CD4-positive, alpha-beta T cell treated with Interleukin-17A for 4 hours (primary cell): ENCODE measurements around the gene SERPINA12.

Experiments used
- DNase-seq: peaks from one replicate; pipeline ENCODE4 v3.0.0-alpha.2; 2020; ENCODE audit warnings: mixed read lengths

The SERPINA12 gene

DNA sequence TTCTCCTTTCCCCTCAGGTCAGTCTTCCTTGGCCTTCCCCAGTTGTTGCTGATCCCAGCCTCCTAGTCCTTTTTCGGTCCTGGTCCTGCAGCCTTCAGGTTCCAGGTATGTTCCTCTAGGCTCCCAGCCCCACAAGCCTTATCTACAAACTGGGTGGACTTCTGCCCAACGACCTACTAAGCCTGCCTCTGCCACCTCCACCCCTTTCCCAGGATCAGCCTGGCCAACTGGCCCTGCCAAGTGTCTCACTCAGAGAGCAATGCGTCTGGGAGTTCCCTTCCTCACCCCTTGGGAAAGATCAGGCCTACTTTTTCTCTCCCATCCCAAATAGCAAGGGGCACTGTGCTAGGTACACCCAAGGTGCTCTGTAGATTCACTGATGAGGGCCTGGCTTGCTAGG lies at the start of gene SERPINA12:
TSS of gene SERPINA12 (minus strand) at position 114 of the 400 bp plus-strand sequence. CDS start 11,072 bp downstream, outside the sequence.
- no peak for DNase-seq

DNA sequence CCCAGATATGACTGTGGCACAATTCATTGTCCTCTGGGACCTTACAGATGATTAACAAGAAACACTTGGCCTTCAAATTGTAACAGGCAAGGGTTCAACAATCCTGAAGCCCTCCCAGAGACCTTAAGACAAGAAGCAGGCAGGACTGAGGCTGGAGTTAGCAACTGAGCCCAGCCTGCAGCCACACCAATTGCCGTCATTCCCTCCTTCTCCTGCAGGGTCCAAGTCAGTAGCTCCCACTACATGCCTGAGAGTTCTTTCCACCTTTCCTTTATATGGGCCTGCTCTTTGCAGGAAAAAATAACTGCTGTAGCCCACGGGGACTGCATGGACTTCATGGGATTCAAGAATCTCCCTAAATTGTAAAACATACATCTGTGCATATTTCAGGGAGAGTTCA lies 49.6 kb upstream of the SERPINA12 start:
- DNase-seq = no peak

- no peak for DNase-seq
Measured at GRCh38 chr14:94557327-94557726, 48.1 kb upstream of the SERPINA12 start.

DNA sequence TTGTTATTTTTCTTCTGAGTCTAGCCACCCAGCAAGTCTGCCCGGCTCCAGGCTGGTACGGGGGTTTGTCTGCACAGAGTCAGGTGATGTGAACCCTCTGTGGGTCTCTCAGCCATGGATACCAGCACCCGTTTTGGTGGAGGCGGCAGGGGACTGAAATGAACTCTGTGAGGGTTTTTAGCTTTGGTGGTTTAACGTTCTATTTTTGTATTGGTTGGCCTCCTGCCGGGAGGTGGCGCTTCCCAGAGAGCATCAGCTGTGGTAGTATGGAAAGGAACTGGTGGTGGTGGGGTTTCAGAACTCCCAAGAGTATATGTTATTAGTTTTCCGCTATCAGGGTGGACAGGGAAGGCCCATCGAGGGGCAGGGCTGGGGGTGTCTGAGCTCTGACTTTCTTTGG lies 46.7 kb upstream of the SERPINA12 start:
- DNase-seq = no peak

- no peak for DNase-seq
Measured at GRCh38 chr14:94550041-94550440, 40.8 kb upstream of the SERPINA12 start.

- DNase-seq = peak; percentile 46
Measured at GRCh38 chr14:94548999-94549985, 40.0 kb upstream of the SERPINA12 start.

- DNase-seq = no peak
Measured at GRCh38 chr14:94548131-94548998, 39.1 kb upstream of the SERPINA12 start.

DNA sequence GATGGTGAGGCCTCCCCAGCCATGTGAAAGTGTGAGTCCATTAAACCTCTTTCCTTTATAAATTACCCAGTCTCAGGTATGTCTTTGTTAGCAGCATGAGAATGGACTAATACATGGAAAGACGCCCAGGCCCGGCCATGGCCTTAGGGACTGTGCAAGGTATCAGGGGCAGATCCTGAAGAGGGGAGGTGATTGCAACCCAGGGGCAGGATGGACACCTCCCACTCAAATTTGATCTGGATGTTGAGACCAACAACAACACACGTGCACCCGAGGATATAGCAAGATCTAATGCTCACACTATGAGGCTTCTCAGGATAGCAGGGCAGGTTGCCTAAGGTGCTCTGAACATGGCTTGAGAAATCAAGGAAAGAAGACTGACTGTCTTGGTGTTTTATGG lies 38.5 kb upstream of the SERPINA12 start:
- no peak for DNase-seq

- no peak for DNase-seq
Measured at GRCh38 chr14:94547151-94547680, 37.9 kb upstream of the SERPINA12 start.

- no peak for DNase-seq
Measured at GRCh38 chr14:94545131-94545841, 36.0 kb upstream of the SERPINA12 start.

DNA sequence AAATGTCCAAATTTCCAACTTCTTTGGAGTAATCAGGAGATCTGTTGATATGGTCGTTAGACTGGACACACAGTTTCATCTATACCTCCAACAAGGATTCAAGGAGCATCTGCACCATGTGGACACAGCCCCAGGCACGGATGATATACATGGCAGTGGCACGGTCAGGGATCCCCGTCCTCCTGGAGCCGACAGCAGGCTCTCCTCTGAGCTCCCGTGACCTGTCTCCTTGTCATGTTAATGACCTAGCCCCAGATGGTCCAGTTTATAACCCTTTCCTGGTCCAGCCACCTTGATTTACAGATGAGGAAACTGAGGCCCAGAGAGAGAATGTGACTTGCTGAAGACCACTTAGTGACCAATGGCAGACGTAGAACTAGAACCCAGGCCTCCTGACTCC lies 35.5 kb upstream of the SERPINA12 start:
- DNase-seq = no peak

DNA sequence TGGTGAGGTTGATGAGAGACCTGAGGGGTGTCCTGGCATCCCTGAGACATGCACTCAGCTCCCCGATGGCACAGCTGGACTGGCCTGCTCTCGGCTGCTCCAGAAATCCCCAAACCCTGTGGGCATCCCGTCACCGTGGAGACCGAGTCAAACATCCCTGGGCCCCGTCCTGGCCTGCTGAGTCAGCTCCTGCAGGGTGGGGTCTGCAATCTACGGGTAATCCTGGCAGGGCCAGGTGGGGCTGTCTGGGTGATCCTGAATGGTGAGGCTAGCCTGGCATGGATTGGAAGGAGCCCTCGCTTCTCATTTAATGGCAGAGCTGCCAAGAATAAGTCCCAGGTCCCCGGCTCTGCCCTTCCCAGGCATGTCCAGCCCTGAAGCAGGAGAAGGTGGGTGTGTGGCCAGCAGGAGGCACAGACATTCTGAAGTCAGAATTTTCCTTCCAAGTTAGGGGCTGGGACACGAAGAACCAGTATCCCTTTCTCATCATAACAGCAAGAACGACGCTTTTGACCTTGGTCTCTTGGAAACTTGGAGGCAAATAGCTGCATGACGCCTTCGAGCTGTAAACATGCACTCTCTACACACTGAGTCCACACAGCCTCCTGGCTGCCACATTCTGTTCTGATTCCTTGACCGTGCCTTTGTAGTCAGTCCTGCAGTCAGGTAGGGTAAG lies 34.3 kb upstream of the SERPINA12 start:
- DNase-seq = no peak

GRCh38 chr14:94542811-94543440 lies 33.7 kb upstream of the SERPINA12 start:
- DNase-seq = no peak

GRCh38 chr14:94542111-94542810 lies 33.0 kb upstream of the SERPINA12 start:
- DNase-seq = no peak

GRCh38 chr14:94541234-94541975 lies 32.1 kb upstream of the SERPINA12 start:
- DNase-seq = no peak

DNA sequence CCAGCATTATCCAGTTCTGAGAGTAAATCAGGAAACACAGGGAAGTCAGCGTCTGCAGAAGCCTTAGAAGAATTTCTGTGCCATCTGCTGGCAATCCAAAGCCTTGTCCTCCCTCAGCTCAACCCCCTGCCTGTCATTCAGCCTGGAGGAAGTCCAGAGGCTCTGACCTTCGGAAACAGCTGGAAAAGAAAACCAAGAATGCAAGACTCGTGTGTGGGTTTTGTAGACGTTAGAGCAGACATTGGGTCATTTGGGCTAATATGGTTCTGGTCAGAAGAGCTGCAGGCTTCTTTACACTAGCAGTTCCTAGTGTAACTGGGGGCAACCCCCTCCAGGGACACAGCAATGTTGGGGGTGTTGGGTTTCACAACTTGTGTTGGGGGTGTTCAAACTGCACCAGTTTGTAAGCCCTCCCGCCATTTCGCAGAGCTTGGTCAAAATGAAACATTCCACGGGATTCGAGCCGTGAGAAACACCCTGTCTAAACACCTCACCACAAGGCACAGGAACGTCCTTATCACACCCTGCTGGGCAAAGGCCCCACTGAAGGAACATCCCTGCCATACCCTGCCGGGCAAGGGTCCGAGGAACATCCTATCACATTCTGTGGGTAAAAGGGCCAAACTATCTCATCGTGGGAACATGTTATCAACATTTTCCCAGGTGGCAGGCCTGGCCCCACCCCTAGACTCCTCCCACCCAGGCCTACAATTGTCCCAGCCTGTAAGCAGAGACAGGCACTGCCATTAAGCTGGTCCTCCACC lies 30.9 kb upstream of the SERPINA12 start:
- DNase-seq = no peak

- no peak for DNase-seq
Measured at GRCh38 chr14:94539181-94539580, 29.9 kb upstream of the SERPINA12 start.

GRCh38 chr14:94538070-94538740 lies 28.9 kb upstream of the SERPINA12 start:
- no peak for DNase-seq

DNA sequence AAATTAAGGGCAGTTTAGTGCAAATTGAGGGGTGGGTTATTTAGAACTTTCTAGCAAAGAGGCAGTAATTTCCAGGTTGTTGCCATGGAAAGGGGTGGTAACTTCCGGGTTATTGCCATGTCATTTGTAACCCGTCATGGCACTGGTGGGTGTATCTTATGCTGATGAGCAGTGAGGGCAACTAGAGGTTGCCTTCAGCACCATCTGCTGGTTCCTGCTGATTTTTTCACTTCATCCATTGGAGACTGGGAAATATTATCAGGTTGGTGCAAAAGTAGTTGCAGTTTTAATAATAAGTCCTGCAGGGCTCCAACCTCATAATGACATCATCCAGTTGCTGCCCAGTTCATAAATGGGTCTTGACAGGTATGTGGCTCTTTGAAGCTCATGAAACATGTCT lies 27.6 kb upstream of the SERPINA12 start:
- no peak for DNase-seq
